ENCODE results near the gene AKAP8. TPM values are rescaled to one million over a fixed set of nuclear protein-coding genes. Genes with fewer than 3 reads are reported as not detected.

The AKAP8 gene
- total and polyA plus RNA-seq, 7 donors: 15.9 to 42.8 (median 19.9) TPM

- intact Hi-C loops (cut with DNase I): no loop called here
- no peak for ATAC-seq
- Histone ChIP-seq H3K4me1 (peaks cover 48% of the 10 kb centered on the region), H3K4me3 (no peak overlapping the region), H3K27ac (peak overlapping the region; percentile 93), H3K9me3 (no peaks in the 10 kb centered on the region), H3K36me3 (ENCODE audit: insufficient read depth in 1 of 2, low read depth in 1 of 2) (peaks cover 12 to 51% of the 10 kb centered on the region in 2 donors), H3K27me3 (ENCODE audit: insufficient read depth in 3 of 3, low read length in 2 of 3) (no peaks in the 10 kb centered on the region)
- DNase-seq: peak in 1 of 2 donors; percentile 57
- TF ChIP-seq CTCF (IDR thresholded peaks at IDR 0.05): no peak
- WGBS, 3 donors: 85 to 91% (median 88%) methylated on average over 21 to 22 of the region's 22 CpGs
These were observed 5.9 kb downstream of the AKAP8 start for GRCh38 chr19:15373644-15374043.

GRCh38 chr19:15372891-15373301 lies 6.7 kb downstream of the AKAP8 start:
- DNase-seq (peak in 1 of 2 donors; percentile 59), ATAC-seq (no peak)
- H3K9me3 ChIP-seq: no peaks in the 10 kb centered on the region
- H3K27me3 ChIP-seq (ENCODE audit: insufficient read depth in 3 of 3, low read length in 2 of 3): no peaks in the 10 kb centered on the region
- no peak for TF ChIP-seq CTCF (IDR thresholded peaks at IDR 0.05)
- intact Hi-C loops (cut with DNase I): no loop called here
- peaks cover 14 to 59% of the 10 kb centered on the region in 2 donors for H3K36me3 ChIP-seq (ENCODE audit: insufficient read depth in 1 of 2, low read depth in 1 of 2)
- H3K4me1 ChIP-seq: peaks cover 47% of the 10 kb centered on the region
- WGBS, 3 donors: 93 to 94% (median 94%) methylated on average over 29 to 30 of the region's 30 CpGs
- H3K27ac ChIP-seq: peak overlapping the region; percentile 7
- no peak overlapping the region for H3K4me3 ChIP-seq

GRCh38 chr19:15372470-15372869 lies 7.1 kb downstream of the AKAP8 start:
- no peaks in the 10 kb centered on the region for H3K27me3 ChIP-seq (ENCODE audit: insufficient read depth in 3 of 3, low read length in 2 of 3)
- H3K4me1 ChIP-seq: peaks cover 42% of the 10 kb centered on the region
- no peak overlapping the region for H3K4me3 ChIP-seq
- H3K36me3 ChIP-seq (ENCODE audit: insufficient read depth in 1 of 2, low read depth in 1 of 2): peaks cover 18 to 63% of the 10 kb centered on the region in 2 donors
- WGBS, 3 donors: 94 to 95% (median 94%) methylated on average over 14 of the region's 14 CpGs
- H3K9me3 ChIP-seq: no peaks in the 10 kb centered on the region
- intact Hi-C loops (cut with DNase I): no loop called here
- TF ChIP-seq CTCF (IDR thresholded peaks at IDR 0.05): no peak
- ATAC-seq (no peak), DNase-seq (peak in 1 of 2 donors; percentile 14)
- H3K27ac ChIP-seq: peak overlapping the region; percentile 7

- peak in 1 of 2 donors; percentile 36 for DNase-seq
- Histone ChIP-seq H3K4me3 (no peak overlapping the region), H3K36me3 (ENCODE audit: insufficient read depth in 1 of 2, low read depth in 1 of 2) (peaks cover 19 to 69% of the 10 kb centered on the region in 2 donors), H3K9me3 (no peaks in the 10 kb centered on the region), H3K27ac (no peak overlapping the region), H3K27me3 (ENCODE audit: insufficient read depth in 3 of 3, low read length in 2 of 3) (no peaks in the 10 kb centered on the region), H3K4me1 (peaks cover 36% of the 10 kb centered on the region)
- no peak for ATAC-seq
- no peak for TF ChIP-seq CTCF (IDR thresholded peaks at IDR 0.05)
- WGBS, 3 donors: 76 to 81% (median 78%) methylated on average over 17 of the region's 17 CpGs
- intact Hi-C loops (cut with DNase I): no loop called here
These were observed 7.7 kb downstream of the AKAP8 start for GRCh38 chr19:15371786-15372380.

GRCh38 chr19:15371119-15371518 lies 8.5 kb downstream of the AKAP8 start:
- no peak for TF ChIP-seq CTCF (IDR thresholded peaks at IDR 0.05)
- Histone ChIP-seq H3K9me3 (no peaks in the 10 kb centered on the region), H3K27me3 (ENCODE audit: insufficient read depth in 3 of 3, low read length in 2 of 3) (no peaks in the 10 kb centered on the region), H3K27ac (no peak overlapping the region), H3K4me3 (no peak overlapping the region), H3K36me3 (ENCODE audit: insufficient read depth in 1 of 2, low read depth in 1 of 2) (peaks cover 19 to 76% of the 10 kb centered on the region in 2 donors), H3K4me1 (peaks cover 29% of the 10 kb centered on the region)
- DNase-seq (peak in 1 of 2 donors; percentile 46), ATAC-seq (no peak)
- intact Hi-C loops (cut with DNase I): no loop called here
- WGBS, 3 donors: 93 to 97% (median 94%) methylated on average over 7 of the region's 7 CpGs
